ENCODE results near the gene RNASE13.

DNA sequence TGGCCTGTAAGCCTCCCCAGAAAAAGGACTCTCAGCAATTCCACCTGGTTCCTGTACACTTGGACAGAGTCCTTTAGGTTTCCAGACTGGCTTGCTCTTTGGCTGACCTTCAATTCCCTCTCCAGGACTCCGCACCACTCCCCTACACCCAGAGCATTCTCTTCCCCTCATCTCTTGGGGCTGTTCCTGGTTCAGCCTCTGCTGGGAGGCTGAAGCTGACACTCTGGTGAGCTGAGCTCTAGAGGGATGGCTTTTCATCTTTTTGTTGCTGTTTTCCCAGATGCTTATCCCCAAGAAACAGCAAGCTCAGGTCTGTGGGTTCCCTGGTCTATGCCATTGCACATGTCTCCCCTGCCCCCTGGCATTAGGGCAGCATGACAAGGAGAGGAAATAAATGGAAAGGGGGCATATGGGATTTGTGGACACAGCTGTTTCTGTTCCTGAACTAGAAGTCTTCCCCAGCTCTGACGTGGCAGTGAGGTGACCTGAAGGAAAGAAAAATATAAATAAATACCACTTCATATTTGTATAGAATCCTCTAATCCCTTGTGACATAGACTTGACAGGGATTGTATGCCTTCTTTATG, 8.9 kb upstream of the RNASE13 start:
- TF ChIP-seq, protein P1, sequence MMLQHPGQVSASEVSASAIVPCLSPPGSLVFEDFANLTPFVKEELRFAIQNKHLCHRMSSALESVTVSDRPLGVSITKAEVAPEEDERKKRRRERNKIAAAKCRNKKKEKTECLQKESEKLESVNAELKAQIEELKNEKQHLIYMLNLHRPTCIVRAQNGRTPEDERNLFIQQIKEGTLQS (IDR thresholded peaks at IDR 0.05): no peak
- TF ChIP-seq SP1 (IDR thresholded peaks at IDR 0.05; ENCODE audit: low read depth) (no peak), YY1 (IDR thresholded peaks at IDR 0.05; ENCODE audit: extremely low read depth, insufficient replicate concordance, low read depth, low read length) (no peak), POLR2A (IDR thresholded peaks at IDR 0.05; ENCODE audit: borderline replicate concordance, extremely low read depth, insufficient read depth, insufficient read length) (no peak), EGR1 (IDR thresholded peaks at IDR 0.05; ENCODE audit: low read depth) (no peak), EZH2 (IDR thresholded peaks at IDR 0.05) (no peak), FOSL1 (IDR thresholded peaks at IDR 0.05; ENCODE audit: low read depth) (no peak), ELF1 (IDR thresholded peaks at IDR 0.05; ENCODE audit: borderline replicate concordance, low read depth) (no peak), POLR2AphosphoS5 (IDR thresholded peaks at IDR 0.05; ENCODE audit: low read depth, low read length) (no peak), ZFX (IDR thresholded peaks at IDR 0.05) (no peak)
- TF ChIP-seq, protein P2, sequence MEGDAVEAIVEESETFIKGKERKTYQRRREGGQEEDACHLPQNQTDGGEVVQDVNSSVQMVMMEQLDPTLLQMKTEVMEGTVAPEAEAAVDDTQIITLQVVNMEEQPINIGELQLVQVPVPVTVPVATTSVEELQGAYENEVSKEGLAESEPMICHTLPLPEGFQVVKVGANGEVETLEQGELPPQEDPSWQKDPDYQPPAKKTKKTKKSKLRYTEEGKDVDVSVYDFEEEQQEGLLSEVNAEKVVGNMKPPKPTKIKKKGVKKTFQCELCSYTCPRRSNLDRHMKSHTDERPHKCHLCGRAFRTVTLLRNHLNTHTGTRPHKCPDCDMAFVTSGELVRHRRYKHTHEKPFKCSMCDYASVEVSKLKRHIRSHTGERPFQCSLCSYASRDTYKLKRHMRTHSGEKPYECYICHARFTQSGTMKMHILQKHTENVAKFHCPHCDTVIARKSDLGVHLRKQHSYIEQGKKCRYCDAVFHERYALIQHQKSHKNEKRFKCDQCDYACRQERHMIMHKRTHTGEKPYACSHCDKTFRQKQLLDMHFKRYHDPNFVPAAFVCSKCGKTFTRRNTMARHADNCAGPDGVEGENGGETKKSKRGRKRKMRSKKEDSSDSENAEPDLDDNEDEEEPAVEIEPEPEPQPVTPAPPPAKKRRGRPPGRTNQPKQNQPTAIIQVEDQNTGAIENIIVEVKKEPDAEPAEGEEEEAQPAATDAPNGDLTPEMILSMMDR (IDR thresholded peaks at IDR 0.05 in 2 of 3, conservative IDR thresholded peaks at IDR 0.05 in 1 of 3; ENCODE audit: borderline replicate concordance in 1 of 3, insufficient read depth in 1 of 3, low read depth in 2 of 3, low read length in 2 of 3): no peak
- TF ChIP-seq, protein P3, sequence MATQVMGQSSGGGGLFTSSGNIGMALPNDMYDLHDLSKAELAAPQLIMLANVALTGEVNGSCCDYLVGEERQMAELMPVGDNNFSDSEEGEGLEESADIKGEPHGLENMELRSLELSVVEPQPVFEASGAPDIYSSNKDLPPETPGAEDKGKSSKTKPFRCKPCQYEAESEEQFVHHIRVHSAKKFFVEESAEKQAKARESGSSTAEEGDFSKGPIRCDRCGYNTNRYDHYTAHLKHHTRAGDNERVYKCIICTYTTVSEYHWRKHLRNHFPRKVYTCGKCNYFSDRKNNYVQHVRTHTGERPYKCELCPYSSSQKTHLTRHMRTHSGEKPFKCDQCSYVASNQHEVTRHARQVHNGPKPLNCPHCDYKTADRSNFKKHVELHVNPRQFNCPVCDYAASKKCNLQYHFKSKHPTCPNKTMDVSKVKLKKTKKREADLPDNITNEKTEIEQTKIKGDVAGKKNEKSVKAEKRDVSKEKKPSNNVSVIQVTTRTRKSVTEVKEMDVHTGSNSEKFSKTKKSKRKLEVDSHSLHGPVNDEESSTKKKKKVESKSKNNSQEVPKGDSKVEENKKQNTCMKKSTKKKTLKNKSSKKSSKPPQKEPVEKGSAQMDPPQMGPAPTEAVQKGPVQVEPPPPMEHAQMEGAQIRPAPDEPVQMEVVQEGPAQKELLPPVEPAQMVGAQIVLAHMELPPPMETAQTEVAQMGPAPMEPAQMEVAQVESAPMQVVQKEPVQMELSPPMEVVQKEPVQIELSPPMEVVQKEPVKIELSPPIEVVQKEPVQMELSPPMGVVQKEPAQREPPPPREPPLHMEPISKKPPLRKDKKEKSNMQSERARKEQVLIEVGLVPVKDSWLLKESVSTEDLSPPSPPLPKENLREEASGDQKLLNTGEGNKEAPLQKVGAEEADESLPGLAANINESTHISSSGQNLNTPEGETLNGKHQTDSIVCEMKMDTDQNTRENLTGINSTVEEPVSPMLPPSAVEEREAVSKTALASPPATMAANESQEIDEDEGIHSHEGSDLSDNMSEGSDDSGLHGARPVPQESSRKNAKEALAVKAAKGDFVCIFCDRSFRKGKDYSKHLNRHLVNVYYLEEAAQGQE (IDR thresholded peaks at IDR 0.05; ENCODE audit: low read depth): no peak
